Cardiac fibroblast (primary cell): ENCODE results near the gene MEGF11.

Experiments
- DNase-seq, 2 donors: peaks; one replicate each; pipeline versions ENCODE4 v3.0.0 to v3.0.0-alpha.2; 2010; ENCODE audit warnings: low read depth in 2 of 2
- H3K4me3 ChIP-seq, 2 donors: replicated peaks in 1 of 2; 1 replicate in 1 of 2; 2 replicates in 1 of 2; pipeline ENCODE4 v1.5.1; 2011; ENCODE audit warnings: low read depth in 2 of 2, low read length in 2 of 2, mild to moderate bottlenecking in 2 of 2, moderate library complexity in 1 of 2
- CTCF ChIP-seq: IDR thresholded peaks from one replicate; pipeline ENCODE4 v1.5.1; 2011; ENCODE audit warnings: low read depth, mild to moderate bottlenecking, low read length, inconsistent platforms

The MEGF11 gene

GRCh38 chr15:66293419-66294156, 40.0 kb upstream of the MEGF11 start, which contains the start of gene DIS3L:
TSS of gene DIS3L (plus strand) at chr15:66293568. CDS start at chr15:66293597, 29 bp downstream.
- no peak for TF ChIP-seq CTCF
- DNase-seq: peak; percentile 30 to 61
- peak within 1 kb of the TSS; percentile 56 to 59 for H3K4me3 ChIP-seq

DNA sequence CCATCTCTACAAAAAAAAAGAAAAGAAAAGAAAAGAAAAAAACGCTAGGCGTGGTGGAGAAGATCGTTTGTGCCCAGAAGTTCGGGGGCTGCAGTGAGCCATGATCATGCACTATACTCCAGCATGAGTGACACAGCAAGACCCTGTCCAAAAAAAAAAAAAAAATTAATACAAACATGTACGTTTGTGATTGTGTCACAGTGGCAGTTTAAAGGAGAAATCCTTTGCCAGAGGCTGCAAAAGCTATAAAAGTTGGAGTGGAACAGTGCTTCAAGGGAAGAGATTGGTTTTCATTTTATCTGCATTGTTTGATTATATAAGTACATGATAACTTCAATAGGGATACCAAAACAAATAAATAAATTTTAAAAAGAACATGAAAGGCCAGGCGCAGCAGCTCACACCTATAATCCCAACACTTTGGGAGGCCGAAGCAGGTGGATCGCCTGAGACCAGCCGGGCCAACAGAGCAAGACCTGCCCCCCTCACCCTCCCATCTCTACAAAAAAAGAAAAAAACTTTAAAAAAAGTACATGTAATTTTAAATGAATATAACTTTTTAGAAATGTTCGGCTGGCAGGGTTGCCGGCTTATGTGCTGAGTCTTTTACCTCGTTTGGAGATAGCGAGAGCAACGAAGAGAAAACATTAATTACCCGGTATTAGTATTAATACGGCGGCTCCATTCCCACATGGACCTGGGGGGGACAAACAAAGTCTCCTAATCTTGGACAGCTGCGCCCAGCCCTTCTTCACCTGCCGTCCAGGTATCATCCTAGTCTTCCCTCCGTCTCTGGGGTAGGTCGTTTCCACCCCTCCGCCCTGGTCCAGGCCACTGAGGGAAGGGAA, 39.2 kb upstream of the MEGF11 start:
- peak overlapping the region; percentile 56 to 59 for H3K4me3 ChIP-seq
- no peak for DNase-seq
- TF ChIP-seq CTCF: no peak

GRCh38 chr15:66291816-66292570, 38.4 kb upstream of the MEGF11 start:
- DNase-seq: no peak
- no peak overlapping the region for H3K4me3 ChIP-seq
- no peak for TF ChIP-seq CTCF

DNA sequence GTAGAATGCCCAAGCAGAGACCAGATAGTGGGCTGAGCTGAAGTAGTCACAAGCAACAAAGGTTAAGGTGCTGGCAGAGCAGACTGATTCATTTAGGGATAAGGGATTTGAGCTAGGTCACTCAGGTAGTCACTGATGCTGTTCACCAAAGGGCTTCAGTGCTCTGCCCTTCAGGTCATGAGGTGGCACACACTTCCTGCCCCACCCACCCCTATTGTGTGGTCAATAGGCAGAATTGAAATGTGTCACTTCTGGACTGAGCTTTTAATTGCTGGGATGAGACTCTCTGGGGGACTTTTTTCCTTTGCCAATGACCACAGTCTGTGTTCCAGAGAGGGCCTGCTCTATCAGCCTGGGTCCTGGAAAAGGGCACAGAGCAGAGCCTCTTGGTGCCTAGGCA, 37.0 kb upstream of the MEGF11 start:
- no peak overlapping the region for H3K4me3 ChIP-seq
- no peak for TF ChIP-seq CTCF
- DNase-seq: no peak

DNA sequence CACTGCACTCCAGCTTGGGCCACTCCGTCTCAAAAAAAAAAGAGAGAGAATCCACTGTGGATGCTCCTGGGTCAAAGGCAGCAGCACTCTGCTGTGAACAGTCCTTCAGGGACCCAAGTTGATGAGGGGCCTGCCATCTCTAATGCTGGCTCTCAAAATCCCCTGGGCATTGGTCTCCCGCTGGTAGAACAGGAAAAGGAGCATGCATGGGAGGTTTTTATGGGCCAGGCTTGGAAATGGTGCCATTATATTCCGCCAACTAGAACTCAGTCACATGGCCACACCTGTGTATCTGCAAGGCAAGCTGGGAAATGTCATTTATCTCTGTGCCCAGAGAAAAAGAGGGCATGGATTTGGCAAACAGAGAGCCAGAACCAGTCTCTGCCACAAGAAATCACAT, 36.5 kb upstream of the MEGF11 start:
- H3K4me3 ChIP-seq: no peak overlapping the region
- no peak for DNase-seq
- TF ChIP-seq CTCF: no peak

GRCh38 chr15:66288551-66289185, 35.1 kb upstream of the MEGF11 start:
- no peak overlapping the region for H3K4me3 ChIP-seq
- no peak for TF ChIP-seq CTCF
- DNase-seq: peak in 1 of 2 donors; percentile 10
